ENCODE data around the gene ITGA11.

ITGA11 gene

DNA sequence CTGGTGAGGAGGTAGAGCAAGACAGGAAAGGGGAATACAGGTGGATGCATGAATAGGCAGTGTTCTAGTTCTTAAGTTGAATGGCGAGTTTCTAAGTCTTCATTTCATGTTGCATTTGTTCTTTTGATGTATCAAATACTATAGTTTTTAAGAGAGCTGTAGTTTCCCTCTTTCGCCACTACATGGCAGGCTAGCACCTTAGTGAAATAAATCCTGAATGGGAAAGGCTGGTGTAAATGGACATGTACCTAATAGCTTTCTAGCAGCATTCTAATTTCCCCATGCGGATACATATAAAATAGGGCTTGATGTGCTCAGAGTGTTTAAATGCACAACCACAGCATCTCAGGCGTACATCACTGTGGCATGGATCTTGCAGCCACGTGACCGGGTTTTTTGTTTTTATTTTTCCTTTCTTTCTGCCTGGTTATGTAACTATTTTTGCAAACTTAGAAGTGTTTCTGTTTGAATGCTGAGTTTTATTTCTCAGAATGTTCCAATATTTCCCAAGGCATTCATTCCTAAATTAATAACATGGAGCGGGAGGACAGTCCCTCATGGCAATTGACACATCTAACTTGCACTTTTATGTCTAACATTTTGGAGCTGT lies 178.9 kb downstream of the ITGA11 start:
- peak; percentile 67 for DNase-seq

DNA sequence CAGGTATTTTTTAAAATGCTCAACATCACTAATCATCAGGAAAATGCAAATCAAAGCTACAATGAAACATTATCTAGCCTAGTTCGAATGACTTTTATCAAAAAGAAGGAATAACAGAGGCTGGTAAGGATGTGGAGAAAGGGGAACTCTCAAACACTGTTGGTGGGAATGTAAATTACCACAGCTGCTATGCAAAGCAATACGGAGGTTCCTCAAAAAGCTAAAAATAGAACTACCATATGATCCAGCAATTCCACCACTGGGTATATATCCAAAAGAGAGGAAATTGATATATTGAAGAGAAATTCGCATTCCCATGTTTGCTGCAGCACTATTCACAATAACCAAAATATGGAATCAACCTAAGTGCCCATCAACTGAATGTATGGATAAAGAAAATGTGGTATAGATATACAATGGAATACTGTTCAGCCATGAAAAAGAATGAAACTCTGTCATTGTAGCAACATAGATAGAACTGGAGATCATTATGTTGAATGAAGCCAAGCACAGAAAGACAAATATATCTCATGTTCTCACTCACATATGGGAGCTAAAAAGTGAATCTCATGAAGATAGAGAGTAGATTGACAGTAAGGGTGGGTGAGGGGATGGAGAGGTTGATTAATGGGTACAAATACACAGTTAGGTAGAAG lies 182.8 kb downstream of the ITGA11 start:
- DNase-seq = no peak

Measured in CD4-positive, alpha-beta T cell treated with Interleukin-12 subunit alpha and Interleukin-12 subunit beta, for 1 hour (primary cell).